Hepatic stellate cell (primary cell): Measurements from ENCODE around the gene OPCML.

Experiments used
- DNase-seq: peaks from one replicate; pipeline ENCODE4 v3.0.0; 2011; ENCODE audit warnings: low spot score

The OPCML gene

DNA sequence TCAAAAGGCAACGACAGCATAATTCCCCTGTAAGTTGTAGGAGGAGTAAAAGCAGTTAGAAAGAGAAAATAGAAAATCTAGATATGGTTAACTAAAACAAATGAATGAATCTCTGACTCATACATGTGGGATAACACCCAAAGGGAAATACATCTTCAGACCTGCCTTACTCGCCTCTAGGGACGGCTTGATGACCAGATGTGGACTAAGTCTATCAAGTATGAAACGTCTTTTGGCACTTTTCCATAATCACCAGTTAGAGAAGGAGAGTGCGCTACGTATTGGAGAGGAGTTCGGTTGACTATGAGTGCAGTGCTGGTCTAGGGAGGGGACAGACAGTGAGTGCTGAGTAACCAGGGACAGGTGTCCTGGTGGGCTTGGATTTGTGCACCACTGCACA is 459.9 kb downstream of the OPCML start:
- no peak for DNase-seq

DNA sequence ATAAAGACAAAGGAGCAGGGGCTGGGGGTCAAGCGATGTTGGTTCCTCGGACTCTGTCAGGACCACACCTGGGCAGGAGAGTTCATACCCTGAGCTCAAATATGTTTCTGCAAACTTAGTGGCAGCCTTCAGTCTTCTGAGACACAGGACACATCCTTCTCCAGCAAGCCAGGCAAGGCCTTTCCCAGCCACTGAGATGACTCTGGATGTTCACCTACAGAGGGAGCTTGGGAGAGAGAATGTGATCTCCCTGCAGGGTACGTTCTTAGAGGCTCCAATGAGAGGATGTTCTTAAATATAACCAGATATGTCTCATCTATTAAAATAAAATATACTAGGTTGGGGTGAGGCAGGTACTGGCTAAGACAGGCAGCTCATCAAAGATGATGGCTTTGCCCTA is 461.5 kb downstream of the OPCML start:
- DNase-seq: no peak

DNA sequence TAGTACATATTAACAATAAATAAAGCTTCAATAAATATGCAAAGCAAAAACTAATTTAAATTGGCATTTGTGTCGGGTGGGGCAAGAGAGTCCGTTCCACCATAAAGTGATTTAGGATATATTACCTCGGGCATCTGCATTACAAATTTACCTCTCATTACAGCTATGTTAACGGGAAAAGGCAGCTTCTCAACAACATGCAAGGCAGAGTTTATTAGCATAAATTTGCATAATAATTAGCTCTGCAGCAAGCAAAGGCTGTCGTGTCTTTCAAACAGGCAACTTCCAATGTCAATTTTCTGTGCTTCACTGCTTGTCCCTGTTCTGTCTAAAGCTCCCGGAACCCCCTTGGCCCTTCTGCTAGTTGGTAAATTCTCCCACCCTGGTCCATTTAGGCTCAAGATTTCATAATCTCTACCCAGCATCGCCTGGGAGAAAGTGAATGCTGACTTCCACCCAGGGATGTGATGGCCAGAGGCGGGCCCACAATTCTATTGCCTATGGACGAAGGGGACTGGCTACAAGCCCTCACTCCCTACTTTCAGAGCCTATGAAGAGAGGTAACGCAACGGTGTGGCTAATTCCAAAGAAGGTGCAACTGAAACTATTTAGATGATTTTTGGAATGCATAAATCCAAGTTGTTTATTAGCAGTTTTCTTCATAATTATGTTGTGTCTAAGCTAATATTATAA is 462.1 kb downstream of the OPCML start:
- no peak for DNase-seq

DNA sequence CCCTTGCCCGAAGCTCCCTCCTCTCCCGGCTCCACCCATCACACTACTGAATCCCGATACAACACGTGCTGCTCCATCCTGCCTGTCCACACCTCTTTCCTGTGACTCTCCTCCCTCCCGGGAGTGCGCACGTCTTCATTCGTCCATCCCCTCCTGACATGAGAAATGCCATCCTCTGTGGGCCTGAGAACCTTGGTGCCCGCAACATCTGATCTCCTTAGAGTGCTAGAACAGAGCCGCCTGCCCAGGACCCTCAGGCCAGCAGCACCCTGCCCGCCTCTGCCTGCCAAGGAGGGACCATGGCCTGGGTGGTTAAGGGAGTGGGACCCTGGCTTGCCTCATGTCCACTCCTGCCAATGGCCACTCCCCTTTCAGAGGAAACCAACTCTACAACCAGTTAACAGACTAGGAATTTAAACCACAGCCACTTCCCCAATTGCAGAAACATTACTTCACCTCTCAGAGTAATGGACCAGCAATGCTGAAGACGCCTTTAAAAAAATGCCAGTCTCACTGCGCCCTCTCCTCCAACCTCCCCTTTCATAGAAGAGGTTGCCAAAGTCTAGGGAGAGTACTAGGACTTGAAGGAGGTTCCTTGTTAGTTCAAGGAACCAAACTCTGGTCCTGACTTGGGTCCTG is 466.3 kb downstream of the OPCML start:
- no peak for DNase-seq

DNA sequence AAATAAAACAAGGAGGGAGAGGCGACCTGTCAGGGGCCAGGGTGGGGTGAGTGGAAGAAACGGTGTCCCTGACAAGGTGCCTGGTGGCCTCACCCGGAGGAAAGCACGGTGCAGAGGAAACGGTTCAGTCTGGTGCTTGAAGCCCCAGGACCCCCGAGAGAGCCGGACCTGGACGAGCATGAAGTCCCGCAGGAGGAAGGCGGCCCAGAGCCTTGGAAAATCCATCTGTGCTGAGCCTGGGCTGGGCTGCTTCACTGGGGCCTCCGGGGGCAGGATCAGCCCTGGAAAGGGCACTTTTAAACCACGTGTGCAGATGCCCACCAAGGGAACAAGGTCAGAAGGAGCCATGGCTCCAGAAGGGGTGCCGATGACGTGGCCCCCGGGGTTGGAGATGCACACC is 467.3 kb downstream of the OPCML start:
- DNase-seq: no peak

DNA sequence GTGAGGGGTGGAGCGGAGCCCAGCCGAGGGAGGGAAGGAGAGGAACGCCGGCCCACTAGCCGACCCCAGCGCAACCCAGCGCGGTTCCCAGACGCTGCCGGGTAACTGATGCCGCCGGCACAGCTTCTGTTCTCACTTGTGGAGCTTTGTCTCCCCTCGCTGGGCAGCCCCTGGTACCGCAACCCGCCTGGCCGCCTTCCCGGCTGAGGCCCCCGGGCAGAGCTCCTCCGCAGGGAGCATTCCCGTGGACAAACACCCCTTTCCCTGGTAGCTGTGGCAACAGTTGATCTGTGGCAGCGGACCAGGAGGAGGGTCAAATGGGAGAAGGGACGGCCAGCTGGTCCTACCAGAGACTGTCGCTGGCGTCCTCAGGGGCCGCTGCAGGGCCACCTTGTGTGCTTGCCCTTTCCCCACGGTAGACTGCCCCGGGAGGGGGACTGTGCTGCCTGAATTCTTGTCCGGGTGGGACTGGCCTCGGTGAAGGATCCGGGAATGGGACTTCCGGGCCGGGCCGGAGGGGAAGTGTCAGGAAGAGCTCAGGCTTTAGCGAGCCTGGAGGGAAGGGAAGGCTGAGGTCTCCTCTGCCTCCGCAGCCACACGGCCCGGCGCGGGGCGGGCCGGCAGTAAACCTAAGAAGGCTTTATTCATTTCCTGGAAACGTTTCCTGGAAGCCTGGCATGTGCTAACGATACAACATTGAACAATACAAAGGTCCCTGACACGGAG is 468.0 kb downstream of the OPCML start:
- peak; percentile 84 for DNase-seq

DNA sequence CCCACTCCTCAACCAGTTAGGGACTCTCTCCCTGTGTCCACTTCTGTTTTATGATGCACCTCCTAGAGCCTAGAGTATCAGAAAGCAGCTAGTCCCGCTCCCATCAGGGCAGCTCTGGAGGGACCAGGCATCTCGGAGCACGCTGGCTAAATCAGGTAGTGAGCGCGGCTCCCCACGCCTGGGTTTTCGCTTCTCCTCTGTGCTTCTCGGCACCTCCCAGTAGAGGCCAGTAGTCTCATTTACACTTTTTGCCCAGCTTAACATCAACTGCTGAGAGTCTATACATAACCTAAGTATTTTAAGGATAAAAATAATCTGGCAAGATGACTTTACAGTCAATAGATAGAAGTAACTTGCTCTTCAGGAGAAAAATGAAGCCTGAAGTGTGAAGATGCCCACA is 473.8 kb downstream of the OPCML start:
- no peak for DNase-seq

DNA sequence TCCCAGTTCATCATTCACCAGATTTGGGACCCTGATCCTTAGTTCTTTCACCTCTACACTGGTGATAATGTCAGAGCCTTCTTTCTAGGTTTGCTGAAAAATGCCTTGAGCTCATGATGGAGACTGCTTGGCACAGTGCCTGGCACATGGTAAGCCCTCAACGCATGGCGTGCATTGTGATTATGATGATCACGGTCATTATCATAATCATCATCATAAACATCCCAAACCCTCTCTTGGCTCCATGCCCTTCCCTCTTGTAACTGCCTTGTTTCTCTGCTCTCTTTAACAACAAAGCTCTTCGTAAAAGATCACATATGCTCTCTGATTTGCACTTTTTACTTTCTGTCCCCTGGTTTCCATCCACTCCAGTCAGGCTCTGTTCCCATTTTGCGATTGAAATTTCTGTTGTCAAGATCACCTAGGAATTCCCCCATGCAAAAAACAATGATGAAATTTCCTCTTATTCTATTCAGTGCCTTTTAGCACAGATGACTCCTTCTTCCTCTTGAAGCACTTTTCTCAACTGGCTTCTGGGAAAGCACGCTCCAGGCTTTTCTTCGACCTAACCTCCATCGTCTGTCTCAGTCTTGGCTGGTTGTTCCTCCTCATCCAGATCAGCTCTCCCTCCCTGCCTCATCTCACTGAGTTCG is 479.1 kb downstream of the OPCML start:
- DNase-seq: no peak

DNA sequence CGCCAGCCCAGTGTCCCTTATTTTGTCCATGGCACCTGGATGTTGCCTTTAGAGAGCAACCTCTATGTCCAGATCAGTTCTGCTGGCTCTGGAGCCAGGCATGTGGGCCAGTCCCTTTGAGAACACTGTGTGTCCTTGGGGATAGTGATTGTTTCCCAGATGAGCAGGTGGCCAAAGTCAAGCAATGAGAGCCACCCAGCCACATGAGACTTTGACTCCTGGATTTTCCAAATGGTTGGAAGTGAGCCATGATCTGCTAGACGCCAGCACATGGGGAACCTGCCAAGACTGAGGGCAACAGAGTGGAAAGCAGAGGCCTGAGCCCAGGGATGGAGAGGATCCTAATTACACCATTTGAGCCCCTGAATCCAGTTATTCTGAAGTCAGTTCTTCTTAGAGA is 479.8 kb downstream of the OPCML start:
- no peak for DNase-seq

DNA sequence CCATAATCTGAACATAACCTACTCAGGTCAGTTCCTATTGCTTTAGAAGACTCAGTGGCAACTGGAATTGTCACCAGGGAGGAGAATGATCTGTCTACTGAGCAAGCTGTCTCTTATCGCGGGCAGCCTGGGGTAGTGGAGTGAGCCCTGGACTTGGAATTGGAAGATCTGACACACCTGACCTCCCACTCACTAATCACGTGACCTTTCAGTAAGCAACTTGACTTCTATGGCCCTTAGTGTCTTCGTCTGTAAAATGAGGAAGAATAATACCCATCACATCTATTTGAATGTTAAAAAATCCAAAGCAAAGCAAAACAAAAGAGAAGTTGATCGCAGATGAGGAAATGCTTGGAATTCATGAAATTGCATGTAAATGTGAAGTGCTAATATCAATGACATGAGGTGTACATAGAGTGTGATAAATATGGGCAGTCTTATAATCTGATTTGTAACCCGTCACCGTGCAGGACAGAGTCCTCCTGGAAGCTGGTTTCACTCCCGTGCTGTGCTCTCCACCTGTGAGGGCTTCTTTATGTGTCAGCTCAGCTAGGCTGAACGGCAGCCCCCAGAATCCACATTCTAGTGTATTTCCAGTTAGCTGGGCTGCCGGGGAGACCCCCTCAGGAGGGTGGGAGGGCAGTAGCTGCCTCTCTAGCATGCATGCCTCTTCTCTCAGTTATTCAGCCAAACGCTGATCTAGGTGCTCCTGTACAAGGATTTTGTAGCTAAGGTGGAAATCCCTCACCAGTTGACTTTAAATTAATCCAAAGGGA is 482.9 kb downstream of the OPCML start:
- no peak for DNase-seq

DNA sequence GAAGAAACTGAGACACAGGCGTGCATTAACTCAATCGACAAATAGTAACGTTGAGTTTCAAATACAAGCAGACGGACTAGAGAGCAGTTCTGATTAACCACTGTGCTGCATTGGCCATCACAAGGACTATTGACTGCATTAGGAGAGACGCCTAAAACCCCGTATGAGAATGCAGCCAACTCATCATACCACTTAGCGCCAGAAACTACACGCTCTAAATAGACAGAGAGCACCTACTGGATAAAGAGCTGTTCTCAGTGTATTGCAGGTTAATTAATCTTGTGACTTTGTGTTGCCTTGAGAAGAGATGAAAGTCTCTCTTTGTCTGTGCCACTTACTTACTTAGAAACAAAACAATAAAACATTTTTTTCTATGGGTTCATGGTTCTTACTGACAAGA is 484.0 kb downstream of the OPCML start:
- no peak for DNase-seq

DNA sequence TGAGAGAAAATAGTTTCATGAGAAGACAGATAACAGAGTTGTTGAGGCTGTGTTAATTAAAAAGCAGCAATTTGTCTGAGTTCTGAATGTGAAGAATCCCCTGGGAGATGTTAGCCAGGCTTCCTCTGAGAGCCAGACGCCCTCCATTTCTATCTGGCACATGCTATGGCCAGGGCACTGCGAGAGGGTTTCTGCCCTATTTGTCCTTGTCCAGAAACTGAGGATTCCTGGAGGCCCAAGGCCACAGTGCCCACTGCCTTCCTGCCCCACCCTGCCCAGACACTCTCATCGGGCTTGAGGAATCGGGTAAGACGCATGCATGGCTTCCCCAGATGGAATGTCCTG is 484.6 kb downstream of the OPCML start:
- DNase-seq: no peak

DNA sequence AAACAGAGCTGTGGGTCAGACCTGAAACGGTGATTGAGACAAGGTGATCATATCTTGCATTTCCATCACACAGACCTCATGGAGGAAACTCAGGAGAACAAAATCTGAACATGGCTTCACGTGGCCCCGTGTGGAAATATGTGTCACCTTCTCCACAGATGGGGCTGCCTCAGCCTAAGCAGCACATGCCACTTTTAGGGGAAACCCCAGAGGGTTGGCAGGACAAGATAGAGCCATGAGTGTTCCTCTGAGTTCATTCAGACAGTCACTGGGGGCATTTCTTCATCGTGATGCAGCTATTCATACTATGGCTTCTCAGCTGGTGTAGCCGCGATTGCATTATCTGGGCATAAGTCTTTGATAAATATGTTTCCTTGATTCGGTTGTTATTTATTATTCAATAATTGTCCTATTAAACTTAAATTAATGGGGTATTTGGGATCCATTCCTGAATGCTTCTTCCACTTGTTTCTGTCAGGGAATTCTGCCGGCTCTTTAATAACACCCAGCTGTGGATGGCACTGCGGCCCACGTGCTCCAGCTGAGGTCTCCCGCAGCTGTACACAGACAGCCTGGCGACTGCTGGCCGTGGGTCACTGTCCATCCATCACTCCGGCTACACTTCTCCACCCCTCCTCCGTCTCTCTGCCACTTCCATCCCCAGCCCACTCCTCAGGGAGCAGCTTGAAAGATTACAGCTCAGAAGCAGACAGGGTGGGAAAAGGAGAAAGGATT is 485.1 kb downstream of the OPCML start:
- no peak for DNase-seq

DNA sequence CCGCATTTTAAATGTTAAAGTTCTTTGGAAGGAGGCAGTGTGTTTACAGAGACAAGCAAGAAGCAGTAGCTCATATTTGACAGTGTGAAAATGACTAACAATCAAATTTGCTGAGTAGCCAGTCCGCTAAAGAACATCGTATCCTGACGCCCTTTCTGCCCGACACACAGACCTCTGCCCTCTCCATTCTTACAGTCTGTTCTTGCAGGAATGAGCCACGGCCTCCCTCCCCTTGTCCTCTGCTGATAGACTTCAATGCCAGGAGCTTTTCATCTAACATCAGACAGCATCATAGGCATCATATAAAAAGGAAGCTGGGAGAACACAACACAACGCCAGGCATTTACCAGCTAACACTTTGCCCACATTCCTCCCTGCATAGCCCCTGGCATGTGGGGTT is 486.0 kb downstream of the OPCML start:
- DNase-seq: no peak

DNA sequence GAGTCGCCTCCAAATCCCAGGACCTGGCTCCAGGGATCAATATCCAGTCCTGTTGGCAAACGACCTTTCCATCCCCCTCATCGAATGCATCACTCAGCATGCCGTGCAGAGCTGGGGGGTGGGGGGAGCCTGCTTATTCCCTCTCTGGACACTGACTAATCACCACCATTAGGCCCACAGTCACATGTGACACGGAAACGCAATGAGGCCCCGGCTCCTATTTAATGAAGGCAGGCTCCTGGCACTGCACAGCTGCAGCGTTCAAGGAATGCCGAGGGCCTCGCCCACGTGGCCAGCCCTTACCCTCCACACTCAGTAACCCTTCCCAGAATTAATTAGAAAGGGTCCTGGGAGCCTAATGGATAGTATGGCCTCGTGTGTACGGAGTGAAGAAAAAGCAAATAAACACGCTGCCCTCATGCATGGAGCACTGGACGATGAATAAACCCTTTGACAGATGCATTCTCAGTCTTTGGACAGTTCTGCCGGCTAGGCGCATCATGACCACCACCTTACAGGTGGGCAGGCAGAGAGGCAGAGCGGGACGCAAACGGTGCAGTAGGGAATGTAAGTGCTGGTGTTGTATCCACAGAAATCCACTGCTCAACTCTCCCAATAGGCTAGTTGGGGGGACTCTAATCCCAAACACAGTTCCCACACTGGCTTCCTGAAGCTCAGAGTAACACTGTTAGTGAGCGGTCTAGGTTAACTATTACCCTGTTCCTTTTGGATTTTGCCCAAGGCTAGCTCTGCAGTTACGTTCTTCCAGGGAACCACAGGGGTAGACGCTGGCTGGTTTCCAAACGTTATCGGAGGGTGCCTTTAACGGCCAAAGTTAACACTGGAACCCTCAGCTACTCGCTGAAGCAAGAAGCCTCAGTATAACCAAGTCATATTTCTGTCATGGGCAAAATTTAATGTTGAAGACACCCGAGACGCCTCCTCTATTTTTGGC is 490.1 kb downstream of the OPCML start:
- no peak for DNase-seq

DNA sequence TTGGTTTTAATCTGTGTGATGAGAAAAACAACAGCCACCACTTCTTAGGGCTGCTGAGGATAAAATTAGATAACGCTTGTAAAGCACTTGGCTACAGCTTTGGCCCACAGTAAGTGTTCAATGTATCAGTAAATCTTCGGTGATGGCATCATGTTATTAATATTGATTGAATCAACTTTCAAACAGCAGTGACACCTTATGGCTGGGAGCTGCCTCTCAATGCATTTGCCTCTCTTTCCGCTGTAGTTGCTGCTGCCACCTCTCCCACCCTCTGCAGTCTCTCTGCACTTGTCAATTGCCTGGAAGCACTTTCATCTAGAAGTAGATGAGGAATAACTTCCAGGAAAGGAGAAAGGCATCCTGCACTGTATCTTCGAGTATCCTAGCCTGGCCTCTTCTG is 491.1 kb downstream of the OPCML start:
- DNase-seq: no peak

DNA sequence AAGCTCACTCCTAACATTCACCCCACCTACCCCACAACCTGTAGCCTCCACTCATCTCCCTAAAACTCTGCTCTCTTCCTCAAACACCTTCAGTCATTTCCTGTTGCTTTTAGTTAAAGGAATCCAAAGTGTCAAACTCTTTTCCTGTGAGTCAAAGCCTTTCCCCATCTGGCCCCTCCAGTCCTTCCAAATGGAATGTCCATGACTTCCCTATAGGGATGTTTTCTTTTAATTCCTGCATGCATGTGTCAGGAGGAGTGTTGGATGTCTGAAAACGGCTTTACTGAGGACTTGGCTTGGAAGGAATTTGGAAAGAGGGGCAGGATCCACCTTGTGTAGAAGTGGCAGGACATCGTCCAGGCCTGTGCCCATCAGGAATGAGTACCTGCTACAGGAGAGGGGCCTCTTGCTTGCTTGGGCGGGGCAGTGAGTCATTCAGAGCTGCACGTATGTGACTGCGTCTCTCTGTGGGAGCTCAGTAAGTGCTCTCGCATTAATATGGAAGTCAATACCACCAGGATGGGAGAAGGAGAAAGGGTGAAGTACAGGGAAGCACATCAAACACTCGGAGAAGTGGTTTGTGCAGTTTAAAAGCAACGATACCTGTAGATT is 491.9 kb downstream of the OPCML start:
- DNase-seq: no peak

DNA sequence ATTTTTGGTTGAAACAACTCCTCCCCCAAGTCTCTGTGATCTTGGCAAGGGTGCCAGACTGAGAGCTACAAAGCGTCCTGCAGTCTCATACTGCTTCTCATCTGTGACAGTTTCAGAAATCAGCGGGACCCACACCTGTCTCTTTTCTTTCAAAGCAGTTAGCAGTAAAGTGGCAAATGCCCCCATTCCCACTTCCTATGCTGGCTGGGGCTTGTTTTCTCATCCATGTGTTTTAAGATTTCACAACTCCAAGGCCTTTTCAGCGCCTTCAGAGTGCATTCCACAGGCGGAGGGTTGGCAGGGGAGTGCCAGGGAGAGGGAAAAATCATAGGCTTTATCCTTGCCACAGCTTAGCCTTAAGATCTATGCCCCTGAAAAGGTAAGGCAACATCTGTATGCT is 493.5 kb downstream of the OPCML start:
- no peak for DNase-seq

DNA sequence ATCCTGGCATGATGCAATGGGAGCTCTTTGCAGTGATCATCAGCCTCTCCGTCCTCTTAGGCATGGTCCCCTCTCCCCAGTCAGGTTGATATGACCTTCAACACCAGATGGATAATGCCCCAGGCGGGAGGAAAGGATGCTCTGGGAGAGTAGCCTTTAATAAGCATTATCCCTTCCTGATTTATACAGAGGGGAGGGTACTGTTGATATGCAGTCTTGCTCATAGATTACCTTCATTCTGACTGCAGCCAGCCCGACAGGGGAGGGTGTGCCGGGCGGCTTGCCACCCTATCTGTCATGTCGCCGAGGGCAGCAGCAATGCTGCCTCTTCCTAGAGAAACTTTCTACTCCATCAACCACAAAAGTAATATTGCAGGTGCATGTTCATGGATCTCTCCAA is 497.4 kb downstream of the OPCML start:
- DNase-seq: no peak

DNA sequence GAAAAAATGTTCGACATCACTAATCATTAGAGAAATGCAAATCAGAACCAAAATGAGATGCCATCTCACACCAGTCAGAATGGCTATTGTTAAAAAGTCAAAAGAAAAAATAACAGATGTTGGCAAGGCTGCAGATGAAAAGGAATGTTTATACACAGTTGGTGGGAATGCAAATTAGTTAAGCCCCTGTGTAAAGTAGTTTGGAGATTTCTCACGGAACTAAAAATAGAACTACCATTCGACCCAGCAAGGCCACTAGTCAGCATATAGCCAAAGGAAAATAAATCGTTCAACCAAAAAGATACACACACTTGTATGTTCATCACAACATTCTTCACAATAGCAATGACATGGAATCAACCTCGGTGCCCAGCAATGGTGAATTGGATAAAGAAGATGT is 503.2 kb downstream of the OPCML start:
- no peak for DNase-seq
